H1 (cell line): ENCODE data around the gene TMCC3.

Experiments
- ATF3 ChIP-seq: IDR thresholded peaks from 2 replicates; pipeline ENCODE4 v1.6.1; 2011; ENCODE audit warnings: low read depth, mild to moderate bottlenecking, low read length; ENCODE audit not compliant: insufficient read depth
- CEBPB ChIP-seq: IDR thresholded peaks from 2 replicates; pipeline ENCODE4 v1.6.1; 2012; ENCODE audit warnings: low read depth, low read length
- HDAC6 ChIP-seq: IDR thresholded peaks from one replicate; pipeline ENCODE4 v1.7.1; 2012; ENCODE audit warnings: low read depth, mild to moderate bottlenecking, inconsistent platforms, low read length, moderate library complexity
- MAX ChIP-seq: IDR thresholded peaks from 2 replicates; pipeline ENCODE4 v1.6.1; 2012; ENCODE audit warnings: inconsistent platforms
- POLR2AphosphoS5 ChIP-seq: IDR thresholded peaks from 2 replicates; pipeline ENCODE4 v1.6.1; 2011; ENCODE audit warnings: low read depth, low read length
- TAF1 ChIP-seq: IDR thresholded peaks from 2 replicates; pipeline ENCODE4 v1.6.1; 2011; ENCODE audit warnings: mild to moderate bottlenecking, low read depth, low read length
- TF ChIP-seq, protein P1 (sequence below), 3 experiments: IDR thresholded peaks; 1 replicate in 2 of 3; 2 replicates in 1 of 3; pipeline versions ENCODE4 v1.5.1 to v1.6.1; 2011; ENCODE audit warnings: low read length in 3 of 3, mild to moderate bottlenecking in 3 of 3, inconsistent platforms in 2 of 3, low read depth in 1 of 3, moderate library complexity in 1 of 3; ENCODE audit not compliant: insufficient read depth in 1 of 3; ENCODE audit errors: control extremely low read depth in 1 of 3

DNA sequence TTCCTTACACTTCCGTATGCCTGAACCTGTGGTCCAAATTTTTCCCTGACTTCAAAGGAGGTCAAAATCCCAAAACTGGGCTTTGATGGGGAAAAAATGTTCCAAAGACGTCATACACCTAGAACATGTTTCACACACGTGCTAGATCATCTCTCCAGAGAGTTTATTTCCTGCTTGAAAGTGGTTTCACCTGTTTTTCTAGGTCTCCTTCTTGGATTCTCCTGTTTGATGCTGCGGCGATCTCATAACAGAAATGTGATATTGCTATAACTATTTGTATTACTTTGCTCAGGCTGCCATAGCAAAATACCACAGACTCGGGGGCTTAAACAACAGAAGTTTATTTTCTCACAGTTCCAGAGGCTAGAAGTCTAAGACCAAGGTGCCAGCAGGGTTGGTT is 19.7 kb upstream of the TMCC3 start:
- TF ChIP-seq, protein P1, sequence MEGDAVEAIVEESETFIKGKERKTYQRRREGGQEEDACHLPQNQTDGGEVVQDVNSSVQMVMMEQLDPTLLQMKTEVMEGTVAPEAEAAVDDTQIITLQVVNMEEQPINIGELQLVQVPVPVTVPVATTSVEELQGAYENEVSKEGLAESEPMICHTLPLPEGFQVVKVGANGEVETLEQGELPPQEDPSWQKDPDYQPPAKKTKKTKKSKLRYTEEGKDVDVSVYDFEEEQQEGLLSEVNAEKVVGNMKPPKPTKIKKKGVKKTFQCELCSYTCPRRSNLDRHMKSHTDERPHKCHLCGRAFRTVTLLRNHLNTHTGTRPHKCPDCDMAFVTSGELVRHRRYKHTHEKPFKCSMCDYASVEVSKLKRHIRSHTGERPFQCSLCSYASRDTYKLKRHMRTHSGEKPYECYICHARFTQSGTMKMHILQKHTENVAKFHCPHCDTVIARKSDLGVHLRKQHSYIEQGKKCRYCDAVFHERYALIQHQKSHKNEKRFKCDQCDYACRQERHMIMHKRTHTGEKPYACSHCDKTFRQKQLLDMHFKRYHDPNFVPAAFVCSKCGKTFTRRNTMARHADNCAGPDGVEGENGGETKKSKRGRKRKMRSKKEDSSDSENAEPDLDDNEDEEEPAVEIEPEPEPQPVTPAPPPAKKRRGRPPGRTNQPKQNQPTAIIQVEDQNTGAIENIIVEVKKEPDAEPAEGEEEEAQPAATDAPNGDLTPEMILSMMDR (IDR thresholded peaks at IDR 0.05; ENCODE audit: control extremely low read depth in 1 of 3, insufficient read depth in 1 of 3, low read depth in 1 of 3, low read length in 3 of 3), result no peak
- no peak for TF ChIP-seq CEBPB
- no peak for TF ChIP-seq TAF1
- no peak for TF ChIP-seq MAX
- TF ChIP-seq POLR2AphosphoS5, result no peak
- TF ChIP-seq ATF3, result no peak
- TF ChIP-seq HDAC6, result no peak
